ENCODE measurements around the gene PLEKHG4B. TPM values are rescaled to one million over a fixed set of nuclear protein-coding genes. Genes with fewer than 3 reads are reported as not detected.
A peak's percentile ranks its signal among the peaks of the same experiment; 100 is the strongest.

The PLEKHG4B gene
- total RNA-seq, 1 experiment from 2014 or later: 44.3 TPM

GRCh38 chr5:167511-167910, 75.5 kb downstream of the PLEKHG4B start:
- Histone ChIP-seq H2AFZ (ENCODE audit: low read length) (no peak overlapping the region), H4K5ac (ENCODE audit: insufficient read length, low read depth, low read length) (no peak overlapping the region), H3K23ac (ENCODE audit: insufficient read length, low read depth, low read length) (no peak overlapping the region), H3K4ac (ENCODE audit: low read depth, low read length) (no peak overlapping the region), H2BK12ac (ENCODE audit: insufficient read length, low read depth, low read length) (no peak overlapping the region), H4K91ac (ENCODE audit: insufficient read length, low read depth, low read length) (no peak overlapping the region), H2BK20ac (ENCODE audit: low read depth, low read length, poor library complexity, severe bottlenecking) (no peak overlapping the region), H2BK5ac (ENCODE audit: insufficient read length, low read length) (no peak overlapping the region), H3K27me3 (ENCODE audit: insufficient read depth, low read length) (no peaks in the 10 kb centered on the region), H3K4me2 (ENCODE audit: insufficient read depth, insufficient read length, low read length) (no peak overlapping the region), H3K56ac (ENCODE audit: insufficient read length, low read depth, low read length) (no peak overlapping the region), H2AK5ac (ENCODE audit: insufficient read length, low read length) (no peak overlapping the region), H3K18ac (ENCODE audit: insufficient read length, low read depth, low read length) (no peak overlapping the region), H3K23me2 (ENCODE audit: insufficient read length, low read depth, low read length, poor library complexity, severe bottlenecking) (no peaks in the 10 kb centered on the region), H3K14ac (ENCODE audit: insufficient read depth, low read length) (no peak overlapping the region; the same call in 1 of the 2 replicates), H3K4me1 (ENCODE audit: insufficient read depth, low read length) (no peaks in the 10 kb centered on the region), H3K27ac (ENCODE audit: insufficient read length, low read depth, low read length) (no peak overlapping the region), H2BK120ac (ENCODE audit: low read depth, low read length, poor library complexity, severe bottlenecking) (no peak overlapping the region), H2BK15ac (ENCODE audit: low read depth, low read length) (no peak overlapping the region), H3K9ac (ENCODE audit: extremely low read depth, insufficient read length, low read length) (no peak overlapping the region), H3K79me1 (ENCODE audit: insufficient read depth, low read depth, low read length, poor library complexity, severe bottlenecking) (no peaks in the 10 kb centered on the region), H4K20me1 (ENCODE audit: control insufficient read depth, insufficient read depth, insufficient read length) (no peaks in the 10 kb centered on the region), H3K9me3 (ENCODE audit: control insufficient read depth, low read depth, low read length) (no peaks in the 10 kb centered on the region), H4K8ac (replicated peaks; ENCODE audit: insufficient read length, low read depth, low read length) (no peak overlapping the region), H3K79me2 (ENCODE audit: insufficient read depth, low read length) (no peaks in the 10 kb centered on the region), H3T11ph (ENCODE audit: low read length) (no peak overlapping the region)
- peaks cover 15 to 47% (median 45%) of the 10 kb centered on the region in 3 experiments for H3K36me3 Mint-ChIP-seq (ENCODE audit: insufficient read depth in 1 of 3, low read depth in 3 of 3)
- DNase-seq: peak; percentile 25
- H3K4me1 Mint-ChIP-seq: peaks cover 0 to 5% of the 10 kb centered on the region in 2 experiments; a peak in 1 of 4 replicates
- peaks cover 15 to 17% of the 10 kb centered on the region in 2 experiments for H3K9me3 Mint-ChIP-seq
- no peak for TF ChIP-seq CTCF (conservative IDR thresholded peaks at IDR 0.05)
- H3K27me3 Mint-ChIP-seq (ENCODE audit: low read depth): no peaks in the 10 kb centered on the region
- WGBS (ENCODE audit: extremely low coverage, insufficient read length, low lambda C conversion rate): no CpG with 5 or more reads among the region's 7 CpGs
- no peak overlapping the region for H3K4me3 Mint-ChIP-seq
- H3K27ac Mint-ChIP-seq: peak overlapping the region in 1 of 3 experiments; percentile 31; a peak in 1 of 7 replicates

Measured in H9 (cell line).